ENCODE measurements around the gene FRMD1.

DNA sequence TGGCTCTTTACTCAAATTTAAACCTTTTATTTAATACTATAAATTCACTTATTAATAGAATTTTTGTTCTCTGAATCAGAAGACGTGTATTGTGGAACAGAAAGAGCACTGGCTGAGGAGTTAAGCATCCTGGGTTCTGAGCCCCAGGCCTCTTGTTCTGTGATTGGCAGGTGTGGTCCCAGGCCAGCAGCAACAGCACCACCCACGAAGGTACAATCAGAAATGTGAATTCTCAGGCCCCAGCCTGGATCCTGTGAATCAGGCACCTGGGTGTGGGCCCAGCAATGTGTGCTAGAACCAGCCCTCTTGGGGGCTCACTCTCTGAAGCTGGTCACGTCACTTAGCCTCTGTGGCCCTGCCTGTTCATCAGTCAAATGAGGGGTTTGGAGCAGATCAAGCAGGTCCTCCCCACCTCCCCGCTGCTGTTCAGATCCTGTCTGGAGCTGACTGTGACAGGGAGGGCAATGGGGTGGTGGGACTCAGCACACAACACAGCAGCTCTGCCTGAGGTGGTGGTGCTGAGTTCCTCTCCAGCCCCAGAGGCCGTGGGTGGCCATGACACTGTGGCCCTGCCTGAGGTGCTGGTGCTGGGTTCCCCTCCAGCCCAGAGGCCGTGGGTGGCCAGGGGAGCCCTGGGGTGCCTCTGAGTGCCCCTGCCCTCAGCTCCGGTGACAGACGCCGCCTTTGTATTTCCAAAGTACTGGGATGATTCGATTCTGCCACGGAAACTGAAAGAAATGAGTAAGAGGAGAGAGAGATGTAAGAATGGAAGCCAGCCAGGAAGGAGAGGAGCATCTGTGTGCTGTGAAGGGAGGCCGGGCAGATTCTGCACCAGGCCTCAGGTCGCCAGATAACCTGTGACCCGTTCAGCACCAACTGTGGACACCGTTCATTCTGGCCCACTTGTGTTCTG is 41.6 kb upstream of the FRMD1 start:
- TF ChIP-seq CTCF (IDR thresholded peaks at IDR 0.05), result no peak
- no peak for TF ChIP-seq POLR2A (IDR thresholded peaks at IDR 0.05)
